Embryonic facial prominence (tissue), 1 donor: ENCODE results near the gene CA11.
"Not testable (repeated sequence)": the region's sequence is repeated elsewhere in the genome, so short reads cannot be mapped to it uniquely, and the experiment has no call there.

Source experiments
- DNase-seq: peaks from one replicate; pipeline ENCODE4 v3.0.0-alpha.2; 2016; ENCODE audit errors: extremely low spot score

The CA11 gene

DNA sequence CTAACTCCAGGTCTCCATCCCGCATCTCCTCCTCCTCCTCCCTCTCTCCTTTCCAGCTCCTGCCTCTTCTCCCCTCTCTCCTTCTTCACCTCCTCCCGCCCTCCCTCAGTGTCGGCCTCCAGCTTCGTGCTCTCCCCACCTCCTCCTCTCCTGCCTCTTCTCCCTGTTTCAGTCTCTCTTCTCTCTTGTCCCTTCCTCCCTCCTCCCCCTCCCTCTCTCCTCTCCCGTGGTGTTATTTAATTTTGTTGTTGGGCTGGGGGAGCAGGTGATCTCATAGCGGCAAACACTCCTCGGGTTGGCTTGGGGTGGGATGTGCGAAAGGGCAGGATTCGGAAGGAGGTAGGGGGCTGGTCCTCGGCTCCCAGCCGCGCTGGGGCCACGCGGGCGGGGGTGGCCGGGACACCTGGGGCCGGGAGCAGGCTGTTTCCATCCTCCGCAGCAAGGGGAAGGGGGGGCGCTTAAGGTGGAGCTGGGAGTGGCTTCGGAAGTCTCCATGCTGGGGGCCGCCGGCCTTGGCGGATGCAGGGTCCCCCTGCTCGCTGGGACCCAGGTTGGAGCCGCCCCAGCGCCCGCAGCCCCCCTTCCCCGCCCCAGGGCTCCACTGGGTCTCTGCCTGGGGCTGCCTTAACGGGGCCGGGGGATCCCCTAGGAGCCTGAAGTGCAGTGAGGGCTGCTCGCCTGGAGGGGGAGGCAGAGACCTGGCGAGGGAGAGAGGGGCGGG is at the start of gene CA11:
TSS of gene CA11 (minus strand) at position 187 of the 721 bp plus-strand sequence. CDS start 555 bp downstream, outside the sequence.
- peak; percentile 85 for DNase-seq

DNA sequence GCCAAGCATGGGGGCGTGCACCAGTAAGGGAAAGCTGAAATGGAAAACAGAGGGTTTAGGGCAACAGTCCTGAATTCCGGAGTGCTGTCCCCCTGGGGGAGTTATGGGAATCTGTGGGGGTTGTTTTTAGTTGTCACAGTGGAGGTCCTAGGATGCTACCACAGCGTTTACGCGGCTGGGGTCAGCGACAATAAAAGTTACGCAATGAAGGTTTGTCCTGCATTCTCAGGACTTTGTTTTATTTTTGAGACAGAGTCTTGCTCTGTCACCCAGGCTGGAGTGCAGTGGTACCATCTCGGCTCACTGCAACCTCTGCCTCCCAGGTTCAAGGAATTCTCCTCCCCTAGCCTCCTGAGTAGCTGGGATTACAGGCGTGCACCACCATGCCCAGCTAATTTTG is 47.6 kb upstream of the CA11 start:
- not testable (repeated sequence) for DNase-seq

DNA sequence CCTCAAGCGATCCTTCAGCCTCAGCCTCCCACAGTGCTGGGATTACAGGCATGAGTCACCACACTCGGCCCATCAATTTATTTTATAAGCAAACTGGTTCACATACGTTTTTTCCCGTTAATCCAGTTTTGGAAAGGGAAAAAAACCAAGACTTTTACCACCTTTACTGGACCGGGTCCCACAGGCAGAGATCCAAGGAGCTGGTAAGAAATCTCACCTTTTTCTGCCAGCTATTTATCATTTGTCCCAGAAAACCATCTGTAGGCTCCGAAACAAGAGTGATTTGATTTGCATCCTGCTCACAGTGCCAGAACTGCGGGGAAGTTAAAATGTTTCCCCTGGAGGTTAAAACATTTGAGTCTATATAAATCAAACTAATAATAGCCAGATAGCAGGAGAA is 43.5 kb upstream of the CA11 start:
- no peak for DNase-seq

DNA sequence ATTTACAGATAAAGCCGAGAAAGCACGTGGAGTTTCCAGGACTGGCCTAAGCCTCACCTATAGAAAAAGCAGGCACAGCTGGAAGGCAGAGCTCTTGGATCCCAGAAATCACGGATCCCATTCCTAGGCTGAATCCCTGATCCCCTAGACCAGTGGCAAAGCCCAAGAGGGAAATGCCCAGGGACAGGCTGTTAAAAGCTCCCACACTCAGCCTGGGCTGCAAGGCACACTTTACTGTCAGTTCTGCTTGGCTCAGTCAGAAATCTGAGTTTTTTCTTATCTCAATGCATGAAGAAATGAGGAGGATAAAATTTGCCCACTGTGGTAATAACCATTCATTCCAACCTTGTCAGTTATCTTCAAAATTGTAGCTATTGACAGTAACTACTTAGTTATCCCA is 41.8 kb upstream of the CA11 start:
- no peak for DNase-seq

DNA sequence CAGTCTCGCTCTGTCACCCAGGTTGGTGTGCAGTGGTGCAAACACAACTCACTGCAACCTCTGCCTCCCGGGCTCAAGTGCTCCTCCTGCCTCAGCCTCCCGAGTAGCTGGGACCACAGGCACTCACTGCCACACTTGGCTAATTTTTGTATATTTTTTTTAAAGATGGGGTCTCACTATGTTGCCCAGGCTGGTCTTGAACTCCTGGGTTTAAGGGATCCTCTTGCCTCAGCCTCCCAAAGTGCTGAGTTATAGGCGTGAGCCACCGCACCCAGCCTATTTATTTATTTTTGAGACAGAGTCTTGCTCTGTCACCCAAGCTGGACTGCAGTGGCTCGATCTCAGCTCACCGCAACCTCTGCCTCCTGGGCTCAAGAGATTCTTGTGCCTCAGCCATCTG is 40.6 kb upstream of the CA11 start:
- not testable (repeated sequence) for DNase-seq

DNA sequence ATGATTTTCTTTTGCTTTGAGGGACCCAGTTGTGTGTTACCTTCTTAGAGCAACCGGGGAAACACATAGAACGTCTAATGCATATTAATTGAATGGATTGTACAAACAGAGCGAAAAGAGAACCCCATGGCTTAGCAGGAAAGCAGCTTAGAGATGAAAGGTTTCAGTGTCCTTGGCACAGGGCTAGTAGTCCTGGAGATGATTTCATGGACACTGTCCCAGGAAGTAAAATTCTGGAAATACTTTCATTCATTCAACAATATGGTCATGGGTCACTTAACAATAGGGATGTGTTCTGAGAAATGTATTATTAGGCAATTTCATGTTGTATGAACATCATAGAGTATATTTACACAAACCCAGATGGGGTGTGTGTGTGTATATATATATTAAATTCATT is 40.1 kb upstream of the CA11 start:
- DNase-seq = no peak

DNA sequence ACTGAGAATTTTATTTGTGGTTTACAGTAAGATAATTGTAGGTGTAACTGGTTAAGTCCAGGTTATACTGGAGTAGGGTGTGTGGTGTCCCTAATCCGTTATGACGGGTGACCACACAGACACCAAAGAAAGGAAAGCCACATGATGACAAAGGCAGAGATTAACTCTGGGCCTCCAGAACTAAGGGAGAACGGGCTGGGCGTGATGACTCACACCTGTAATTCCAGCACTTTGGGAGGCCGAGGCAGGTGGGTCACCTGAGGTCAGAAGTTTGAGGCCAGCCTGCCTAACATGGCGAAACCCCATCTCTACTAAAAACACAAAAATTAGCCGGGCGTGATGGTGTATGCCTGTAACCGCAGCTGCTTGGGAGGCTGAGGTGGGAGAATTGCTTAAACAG is 39.6 kb upstream of the CA11 start:
- DNase-seq = no peak

DNA sequence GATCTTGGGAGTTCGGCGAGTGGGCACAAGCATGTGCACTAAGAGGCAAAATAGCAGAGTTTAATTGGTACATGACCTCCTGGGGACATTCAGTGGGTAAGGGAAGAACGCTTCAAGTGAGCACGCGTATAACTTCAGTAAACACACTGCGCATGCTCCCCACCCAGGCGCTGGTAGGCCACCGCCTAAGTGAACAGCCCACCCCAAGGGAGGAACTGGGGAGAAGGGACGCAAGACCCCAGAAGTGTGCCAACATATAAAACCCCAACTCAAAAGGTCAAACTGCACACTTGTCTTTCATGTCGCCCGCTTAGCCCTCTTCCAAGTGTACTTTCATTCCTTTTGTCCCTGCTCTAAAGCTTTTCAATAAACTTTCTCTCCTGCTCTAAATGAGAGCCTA is 37.4 kb upstream of the CA11 start:
- no peak for DNase-seq

DNA sequence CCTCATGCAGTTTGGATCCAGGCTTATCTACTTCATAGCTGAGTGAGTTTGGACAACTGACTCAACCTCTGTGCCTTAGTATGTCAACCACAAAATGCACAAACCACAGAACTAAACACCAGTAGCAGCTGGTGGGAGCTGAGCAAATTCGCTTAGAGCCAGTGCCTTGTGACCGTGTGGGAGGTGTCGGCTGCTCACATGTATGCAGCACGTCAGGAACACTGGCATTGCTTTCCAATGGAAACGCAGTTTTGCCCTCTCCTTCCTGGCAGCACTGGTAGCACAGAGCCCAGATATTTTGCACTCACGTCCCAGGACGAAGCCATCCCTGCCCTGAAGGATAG is 35.1 kb upstream of the CA11 start:
- no peak for DNase-seq

DNA sequence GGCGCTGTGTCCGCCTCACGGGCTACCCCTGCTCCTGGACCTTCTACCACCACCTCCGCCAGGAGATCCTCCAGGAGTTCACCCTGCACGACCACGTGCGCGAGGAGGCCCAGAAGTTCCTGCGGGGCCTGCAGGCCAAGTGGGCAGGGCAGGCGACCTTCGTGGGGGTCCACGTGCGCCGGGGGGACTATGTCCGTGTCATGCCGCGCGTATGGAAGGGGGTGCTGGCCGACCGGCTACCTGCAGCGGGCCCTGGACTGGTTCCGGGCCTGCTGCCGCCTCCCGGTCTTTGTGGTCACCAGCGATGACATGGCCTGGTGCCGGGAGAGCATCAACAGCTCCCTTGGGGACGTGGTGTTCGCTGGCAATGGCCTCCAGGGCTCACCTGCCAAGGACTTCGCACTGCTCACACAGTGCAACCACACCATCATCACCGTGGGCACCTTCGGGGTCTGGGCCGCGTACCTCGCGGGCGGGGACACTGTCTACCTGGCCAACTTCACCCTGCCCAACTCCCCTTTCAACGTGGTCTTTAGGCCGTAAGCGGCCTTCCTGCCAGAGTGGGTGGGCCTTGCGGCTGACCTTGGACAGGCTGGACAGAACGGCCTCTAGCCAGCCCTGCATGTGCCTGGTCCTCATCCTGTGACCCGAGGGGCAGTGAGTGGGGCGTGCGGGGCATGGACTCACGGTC is 34.6 kb upstream of the CA11 start:
- DNase-seq = no peak

DNA sequence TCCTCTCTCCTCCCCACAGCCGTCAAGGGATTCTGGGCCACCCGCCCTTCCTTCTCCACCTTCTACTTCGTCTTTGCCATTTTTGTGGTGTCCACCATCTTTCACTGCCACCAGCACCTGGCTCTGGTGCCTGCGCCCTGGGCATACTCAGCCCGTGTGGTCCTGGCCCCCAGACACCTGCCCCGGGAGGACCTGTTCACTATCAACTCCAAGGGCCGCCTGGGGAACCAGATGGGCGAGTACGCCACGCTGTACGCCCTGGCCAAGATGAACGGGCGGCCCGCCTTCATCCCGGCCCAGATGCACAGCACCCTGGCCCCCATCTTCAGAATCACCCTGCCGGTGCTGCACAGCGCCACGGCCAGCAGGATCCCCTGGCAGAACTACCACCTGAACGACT is 34.0 kb upstream of the CA11 start:
- DNase-seq = not testable (repeated sequence)

DNA sequence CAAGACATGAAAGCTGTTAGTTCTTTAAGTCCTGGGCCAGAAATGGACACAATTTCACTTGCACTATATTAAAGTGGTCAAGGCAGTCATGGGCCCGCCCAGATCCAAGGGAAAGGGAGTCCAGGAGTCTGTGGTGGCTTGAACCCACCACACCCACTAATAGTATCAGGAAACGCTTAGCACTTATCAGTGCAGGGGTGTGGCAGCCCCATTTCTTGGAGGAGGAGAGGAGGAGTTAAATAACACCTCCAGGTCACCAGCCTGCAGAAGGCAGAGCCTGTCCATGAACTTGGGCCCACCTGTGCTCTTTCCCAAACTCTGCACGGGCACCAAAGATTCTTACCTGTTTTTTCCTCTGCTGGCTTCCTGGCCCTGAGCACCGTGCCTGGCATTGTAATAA is 32.2 kb upstream of the CA11 start:
- DNase-seq = no peak

DNA sequence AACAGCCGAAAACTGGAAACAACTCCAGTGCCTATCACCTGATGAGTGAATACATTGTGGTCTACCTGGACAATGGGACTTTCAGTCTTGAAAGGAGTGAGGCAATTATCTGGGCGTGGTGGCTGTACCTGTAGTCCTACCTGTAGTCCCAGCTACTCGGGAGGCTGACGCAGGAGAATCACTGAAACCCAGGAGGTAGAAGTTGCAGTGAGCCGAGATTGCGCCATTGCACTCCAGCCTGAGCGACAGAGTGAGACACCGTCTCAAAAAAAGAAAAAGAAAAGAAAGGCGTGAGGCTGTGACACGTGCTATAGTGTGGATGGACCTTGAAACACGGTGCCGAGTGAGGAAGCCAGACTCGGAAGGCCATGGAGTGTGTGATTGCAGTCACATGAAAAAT is 30.9 kb upstream of the CA11 start:
- no peak for DNase-seq

DNA sequence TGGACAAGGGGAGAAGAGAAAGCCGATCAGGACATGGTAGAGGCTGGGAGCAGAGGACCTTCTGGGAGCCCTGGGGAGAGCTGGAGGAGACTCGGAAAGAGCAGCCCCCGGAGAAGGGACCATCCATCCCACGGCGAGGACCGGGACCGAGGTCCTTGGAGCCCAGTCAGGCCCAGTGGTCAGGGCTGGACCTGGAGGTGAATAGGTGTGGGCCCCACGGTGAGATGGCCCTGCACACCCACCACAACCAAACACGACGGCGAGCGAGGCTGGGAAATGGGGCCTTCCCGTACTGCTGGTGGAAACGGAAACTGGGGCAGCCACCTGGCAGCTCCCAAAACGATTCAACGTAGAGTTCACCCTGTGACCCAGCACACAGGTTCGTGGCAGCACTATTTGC is 30.5 kb upstream of the CA11 start:
- DNase-seq = no peak

DNA sequence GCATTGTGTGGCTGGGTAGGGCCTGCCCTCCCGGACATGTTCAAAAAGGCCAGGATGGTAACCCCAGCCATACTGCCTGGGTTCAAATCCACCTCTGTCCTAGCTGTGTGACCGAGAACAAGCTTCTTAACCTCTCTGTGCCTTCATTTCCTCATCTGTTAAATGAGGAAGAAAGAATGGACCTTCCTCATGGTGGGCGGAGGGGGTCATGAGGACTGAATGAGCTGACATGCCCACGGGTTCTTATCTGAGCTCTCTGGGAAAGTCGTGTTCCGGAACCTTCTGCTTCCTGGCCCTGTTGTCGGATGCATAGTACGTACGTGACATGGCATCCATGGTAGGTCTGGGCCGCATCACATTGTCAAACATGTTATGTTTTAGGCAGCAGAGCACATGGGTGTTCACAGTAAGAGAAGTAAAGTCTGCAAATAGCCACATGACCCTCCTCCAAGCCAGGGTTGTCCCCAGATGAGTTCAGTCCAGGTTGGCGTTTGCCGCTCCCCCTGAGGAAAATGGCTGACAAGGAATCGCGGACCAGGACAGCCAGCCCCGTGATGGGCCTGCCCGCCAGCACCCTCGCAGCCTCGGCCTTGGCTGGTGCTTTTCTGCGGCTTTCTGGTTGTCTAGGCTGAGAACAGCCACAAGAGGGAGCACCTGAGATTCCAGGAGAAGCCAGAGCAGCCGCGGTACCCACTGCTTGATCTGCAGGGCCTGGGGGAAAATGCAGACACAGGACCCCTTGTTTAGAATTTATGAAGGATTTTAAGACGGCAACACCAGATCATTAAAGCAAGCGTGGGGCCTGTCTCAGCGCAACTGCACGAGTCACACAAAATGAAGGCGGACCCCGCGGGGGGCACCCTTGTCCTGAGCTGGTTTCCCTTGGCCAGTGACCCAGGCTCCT is 29.2 kb upstream of the CA11 start:
- peak; percentile 78 for DNase-seq

DNA sequence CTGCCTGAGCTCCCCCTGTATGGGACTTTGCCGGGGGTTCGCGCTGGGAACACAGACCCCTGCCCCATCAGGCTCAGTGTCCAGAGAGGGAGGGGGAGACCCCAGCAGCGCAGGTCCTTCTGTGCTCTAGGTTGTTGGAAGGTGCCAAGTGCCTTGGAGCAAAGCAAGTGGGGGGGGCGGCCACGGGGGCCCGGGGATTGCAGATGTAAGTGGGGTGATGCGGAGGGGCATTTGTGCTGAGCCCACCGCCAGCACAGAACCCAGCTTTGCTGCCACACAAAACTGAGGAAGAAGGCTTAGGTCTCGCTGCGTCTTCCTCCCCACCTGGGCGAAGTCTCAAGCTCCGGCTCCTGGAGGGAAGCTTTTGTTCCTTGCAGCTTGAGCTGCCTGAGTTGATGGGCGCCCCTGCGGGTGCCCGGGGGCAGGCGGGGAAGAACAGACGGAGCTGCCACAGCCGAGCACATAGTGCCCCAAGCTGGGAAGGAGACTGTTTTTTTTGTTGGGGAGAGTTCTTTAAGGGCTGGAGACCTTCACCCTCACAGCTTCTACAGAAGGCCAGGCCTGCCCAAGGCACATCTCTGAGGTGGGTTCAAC is 28.3 kb upstream of the CA11 start:
- DNase-seq = no peak

DNA sequence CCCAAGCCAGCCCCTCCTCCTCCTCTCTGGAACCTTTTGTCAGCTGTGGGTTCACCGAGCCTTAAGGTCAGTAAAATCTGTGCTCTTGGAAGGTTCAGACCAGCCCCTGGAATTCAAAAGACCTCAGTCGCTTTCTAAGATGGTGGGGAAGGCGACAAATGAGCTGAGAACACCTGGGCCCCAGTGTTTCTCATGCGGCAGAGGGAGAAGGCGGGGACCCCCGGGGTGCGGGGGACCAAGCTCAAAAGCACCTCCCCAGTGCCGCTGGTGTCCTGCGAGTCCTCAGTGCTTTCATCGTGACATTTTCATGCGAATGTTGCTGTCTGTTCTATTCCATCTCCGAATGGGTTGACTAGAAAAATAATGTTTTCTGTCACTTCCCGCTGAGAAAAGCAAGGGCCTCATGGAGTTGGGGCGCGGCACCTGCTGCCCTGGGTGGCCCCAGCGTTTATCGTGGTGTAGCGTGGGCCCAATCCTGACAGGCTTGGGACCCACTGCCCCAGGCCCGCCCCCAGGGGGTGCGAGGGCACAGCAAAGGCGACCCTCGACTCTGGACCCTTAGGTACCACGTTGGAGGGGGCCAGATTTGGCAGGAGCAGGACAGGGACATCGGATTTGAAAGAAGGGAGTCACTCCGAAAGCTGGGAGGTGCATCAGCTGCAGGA is 27.6 kb upstream of the CA11 start:
- no peak for DNase-seq

DNA sequence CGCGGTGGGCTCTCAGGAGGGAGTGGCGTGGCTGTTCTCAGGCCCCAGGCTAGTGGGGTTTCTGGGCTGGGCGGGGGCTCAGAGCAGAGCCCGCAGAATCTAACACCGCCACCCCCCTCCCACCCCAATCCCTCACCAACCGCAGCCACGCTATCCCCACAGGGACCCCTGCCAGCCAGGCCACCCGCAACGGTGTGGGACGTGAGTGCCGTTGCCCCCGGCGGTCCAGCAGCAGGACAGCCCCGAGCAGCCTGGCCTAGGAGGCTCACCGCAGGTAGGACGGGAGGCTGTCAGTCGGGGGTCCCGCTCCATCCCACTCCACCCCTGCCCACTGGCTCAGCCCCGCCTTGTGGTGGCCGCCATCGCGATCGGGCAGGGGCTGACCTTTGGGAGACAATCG is 27.0 kb upstream of the CA11 start, which contains the start of gene NTN5:
TSS of gene NTN5 (minus strand) at position 24 of the 400 bp plus-strand sequence. CDS start 2,031 bp downstream, outside the sequence.
- no peak for DNase-seq

DNA sequence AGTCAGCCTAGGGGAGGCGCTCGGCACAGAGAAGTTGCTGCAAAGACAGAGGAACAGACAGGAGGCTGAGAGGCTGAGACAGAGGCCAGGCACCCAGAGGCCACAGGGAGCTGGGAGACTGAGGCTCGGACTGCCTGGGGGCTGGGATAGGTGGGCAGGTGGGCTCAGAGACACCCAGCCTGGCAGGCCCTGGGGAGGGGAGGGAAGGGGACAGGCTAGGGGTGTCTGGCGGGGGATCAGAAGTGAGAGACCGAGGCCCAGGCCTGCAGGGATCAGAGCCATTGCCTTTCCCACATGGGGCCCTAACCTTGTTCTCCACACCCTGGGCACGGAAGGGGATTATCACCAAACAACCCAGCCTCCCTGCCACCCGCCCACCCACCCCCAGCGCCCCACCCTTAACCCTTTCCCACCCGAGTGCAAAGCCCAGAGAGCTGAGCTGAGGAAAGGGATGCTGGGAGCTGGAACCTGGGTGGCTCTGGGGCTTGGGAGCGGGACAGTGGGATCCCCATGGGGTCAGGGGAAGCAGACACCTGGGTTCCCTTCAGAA is 25.5 kb upstream of the CA11 start:
- DNase-seq = no peak

DNA sequence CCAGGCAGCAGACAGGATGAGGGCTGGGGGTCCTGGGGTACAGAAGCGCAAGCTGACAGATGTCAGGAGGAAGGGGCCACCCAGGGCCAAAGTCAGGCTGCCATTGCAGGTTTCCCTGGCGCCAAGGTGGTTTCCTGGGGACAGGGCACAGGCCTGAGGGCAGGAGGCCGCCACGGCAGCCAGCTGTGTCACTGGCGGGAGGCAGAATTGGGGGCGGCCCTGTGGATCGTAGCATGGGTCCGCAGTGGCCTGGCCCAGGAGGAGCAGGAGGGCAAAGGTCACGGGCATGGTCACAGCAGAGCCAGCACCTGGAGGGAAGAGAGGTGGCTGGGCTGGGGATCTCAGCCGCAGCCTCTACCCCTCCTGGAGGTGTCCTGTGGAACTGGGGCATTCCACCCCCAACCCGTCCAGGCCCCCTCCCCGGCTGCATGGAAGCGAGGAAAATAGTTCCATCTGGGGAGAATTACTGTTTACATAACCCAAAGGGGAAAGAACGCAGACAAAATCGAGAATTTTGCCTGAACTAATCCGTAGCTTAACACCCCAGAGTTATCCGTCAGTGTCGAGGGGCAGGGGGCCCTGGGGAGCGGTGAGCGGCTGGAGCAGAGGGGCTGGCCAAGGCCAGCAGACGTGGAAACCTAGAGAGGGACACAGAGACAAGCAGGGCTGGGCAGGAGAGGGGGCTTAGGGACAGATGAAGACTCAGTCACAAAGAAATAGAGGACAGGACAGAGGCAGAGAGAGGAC is 24.9 kb upstream of the CA11 start:
- peak; percentile 44 for DNase-seq
